Mesodermal cell (in vitro differentiated cells): ENCODE data around the gene BTBD17.

Experiments used
- H3K27ac ChIP-seq: 2 replicates; pipeline ENCODE4 v1.7.0; 2013; ENCODE audit warnings: mild to moderate bottlenecking, low read depth, low read length, moderate library complexity; ENCODE audit not compliant: severe bottlenecking
- H3K36me3 ChIP-seq: 2 replicates; pipeline ENCODE4 v1.7.1; 2013; ENCODE audit warnings: mild to moderate bottlenecking, low read length, moderate library complexity; ENCODE audit not compliant: control insufficient read depth, insufficient read depth
- H3K4me1 ChIP-seq: one replicate; pipeline ENCODE4 v1.7.1; 2013; ENCODE audit warnings: mild to moderate bottlenecking, low read length; ENCODE audit not compliant: insufficient read depth, control insufficient read depth, poor library complexity, severe bottlenecking
- H3K4me3 ChIP-seq: 2 replicates; pipeline ENCODE4 v1.7.0; 2013; ENCODE audit warnings: low read length, control low read depth, mild to moderate bottlenecking; ENCODE audit not compliant: insufficient read depth, poor library complexity, severe bottlenecking; ENCODE audit errors: extremely low read depth
- H3K9me3 ChIP-seq: 2 replicates; pipeline ENCODE4 v1.7.1; 2013; ENCODE audit warnings: mild to moderate bottlenecking, low read length, moderate library complexity; ENCODE audit not compliant: control insufficient read depth
- WGBS, 2 experiments: methylation state at CpG; one replicate each; pipeline ENCODE4 v1.1.5; 2013; ENCODE audit warnings: missing lambda C conversion rate in 2 of 2; ENCODE audit not compliant: insufficient coverage in 2 of 2; 5-methylcytosine and 5-hydroxymethylcytosine counted together

BTBD17 gene

DNA sequence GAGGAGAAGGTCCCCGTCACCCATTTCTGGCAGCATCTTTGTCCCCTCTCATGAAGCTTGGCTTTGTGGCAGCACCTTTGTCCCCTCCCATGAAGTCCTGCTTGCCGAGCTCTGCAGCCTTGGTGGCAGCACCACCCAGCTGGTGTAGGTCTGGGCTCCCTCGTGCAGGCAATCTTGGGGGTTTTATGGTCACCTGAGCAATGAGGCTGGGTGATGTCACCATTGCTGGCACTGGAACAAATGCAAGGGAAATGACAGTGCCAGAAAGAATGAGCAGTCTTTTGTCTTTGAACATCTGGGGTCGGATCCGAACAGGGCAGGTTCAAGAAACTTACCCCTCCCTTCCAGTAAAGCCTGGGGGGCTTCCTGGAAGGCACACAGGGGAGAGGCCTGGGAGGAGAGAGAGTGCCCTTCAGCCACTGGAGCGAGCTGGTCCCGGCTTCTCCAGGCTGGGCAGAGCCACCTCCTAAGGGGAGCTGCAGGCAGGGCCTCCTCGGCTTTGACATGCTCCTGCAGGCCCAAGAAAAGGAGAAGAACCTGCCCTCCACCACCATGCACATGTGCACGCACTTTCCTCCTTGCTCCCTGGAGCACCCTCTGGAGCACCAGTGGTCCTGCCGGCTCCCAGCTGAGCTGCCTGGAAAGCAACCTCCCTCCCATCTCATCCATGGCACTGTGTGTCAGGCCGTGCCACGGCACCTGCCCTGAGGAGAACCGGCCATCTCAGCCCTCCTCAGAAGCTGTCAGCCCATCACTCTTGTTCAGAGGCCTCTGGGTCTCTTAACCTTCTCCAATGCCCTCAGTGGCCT lies 16.0 kb downstream of the BTBD17 start:
- H3K4me1 ChIP-seq = no peaks in the 10 kb centered on the region
- no peaks in the 10 kb centered on the region for H3K9me3 ChIP-seq
- no peak overlapping the region for H3K4me3 ChIP-seq
- no peak overlapping the region for H3K27ac ChIP-seq
- no peaks in the 10 kb centered on the region for H3K36me3 ChIP-seq
- 82 to 86% methylated on average over 10 to 11 of the region's 13 CpGs for WGBS, 2 experiments

DNA sequence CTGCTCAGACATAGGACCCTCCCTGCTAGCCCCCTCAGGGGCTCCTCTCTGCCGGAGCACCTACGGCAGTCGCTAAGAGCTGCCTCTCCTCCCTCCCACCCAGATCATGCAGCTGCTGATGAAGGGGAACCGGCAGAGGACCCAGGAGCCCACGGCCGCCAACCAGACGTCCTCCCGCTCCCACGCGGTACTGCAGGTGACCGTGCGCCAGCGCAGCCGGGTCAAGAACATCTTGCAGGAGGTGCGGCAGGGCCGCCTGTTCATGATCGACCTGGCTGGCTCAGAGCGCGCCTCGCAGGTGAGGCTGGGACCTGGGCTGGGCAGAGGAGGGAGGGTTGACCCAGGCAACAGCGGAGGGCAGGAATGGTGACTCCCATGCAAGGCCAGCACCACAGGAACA lies 17.0 kb downstream of the BTBD17 start:
- H3K4me3 ChIP-seq = no peak overlapping the region
- no peak overlapping the region for H3K27ac ChIP-seq
- H3K9me3 ChIP-seq = no peaks in the 10 kb centered on the region
- WGBS, 2 experiments = 90 to 93% methylated on average over 20 to 21 of the region's 21 CpGs
- H3K36me3 ChIP-seq = no peaks in the 10 kb centered on the region
- no peaks in the 10 kb centered on the region for H3K4me1 ChIP-seq

DNA sequence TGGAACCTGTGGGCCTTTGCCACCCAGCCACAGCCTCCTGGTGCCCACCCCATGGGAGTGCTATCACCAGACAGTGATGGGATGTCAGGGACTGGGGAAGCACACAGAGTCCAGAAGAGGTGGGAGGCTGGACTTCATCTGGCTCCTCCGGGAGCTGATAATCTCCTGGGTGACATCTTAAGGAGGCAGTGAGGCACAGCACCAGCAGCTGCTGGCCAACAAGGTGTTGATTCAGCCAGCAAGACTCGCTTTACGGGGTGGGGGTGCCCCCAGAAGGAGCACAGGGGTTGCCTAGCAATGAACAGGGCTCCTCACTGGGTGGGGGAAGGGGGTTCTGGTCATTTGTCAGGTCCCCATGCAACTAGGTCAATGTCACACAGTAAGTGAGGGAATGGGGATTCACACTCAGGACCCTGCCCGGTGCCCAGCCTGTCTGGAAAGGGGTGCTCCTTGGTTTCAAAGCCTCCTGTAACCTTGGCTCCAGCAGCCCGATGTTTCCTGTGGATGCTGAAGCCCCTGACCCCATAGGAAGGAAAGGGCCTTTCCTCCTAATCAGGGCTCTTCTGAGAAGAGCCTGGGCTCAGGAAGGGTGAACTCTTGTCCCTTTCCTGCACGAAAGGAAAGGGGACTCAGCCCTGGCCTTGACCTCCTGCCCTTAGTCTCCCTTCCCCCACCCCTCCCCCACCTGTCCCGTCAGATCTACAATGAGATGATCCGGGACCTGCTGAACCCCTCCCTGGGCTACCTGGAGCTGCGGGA lies 18.0 kb downstream of the BTBD17 start:
- no peaks in the 10 kb centered on the region for H3K36me3 ChIP-seq
- no peak overlapping the region for H3K27ac ChIP-seq
- no peaks in the 10 kb centered on the region for H3K9me3 ChIP-seq
- no peak overlapping the region for H3K4me3 ChIP-seq
- no peaks in the 10 kb centered on the region for H3K4me1 ChIP-seq
- WGBS, 2 experiments = 75 to 89% methylated on average over 4 to 8 of the region's 9 CpGs

DNA sequence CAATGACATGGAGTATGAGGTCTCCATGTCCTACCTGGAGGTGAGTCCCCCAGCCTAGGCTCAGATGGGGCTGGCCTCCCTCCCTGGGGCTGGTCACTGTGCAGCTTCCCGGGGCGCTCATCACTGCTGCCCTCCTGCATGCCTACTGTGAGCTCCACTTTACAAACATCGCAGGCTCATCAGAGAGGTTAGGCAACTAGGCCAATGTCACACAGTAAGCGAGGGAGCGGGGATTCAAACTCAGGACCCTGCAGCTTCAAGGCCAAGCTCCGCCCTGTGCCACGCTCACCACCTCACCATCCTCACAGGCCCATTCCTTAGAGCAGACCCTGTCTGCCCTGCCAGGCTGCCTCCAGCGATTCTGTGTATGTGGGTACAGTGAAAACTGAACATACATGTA lies 18.5 kb downstream of the BTBD17 start:
- Histone ChIP-seq H3K27ac (no peak overlapping the region), H3K4me3 (no peak overlapping the region), H3K36me3 (no peaks in the 10 kb centered on the region), H3K4me1 (no peaks in the 10 kb centered on the region), H3K9me3 (no peaks in the 10 kb centered on the region)
- 78 to 88% methylated on average over 3 to 7 of the region's 8 CpGs for WGBS, 2 experiments

DNA sequence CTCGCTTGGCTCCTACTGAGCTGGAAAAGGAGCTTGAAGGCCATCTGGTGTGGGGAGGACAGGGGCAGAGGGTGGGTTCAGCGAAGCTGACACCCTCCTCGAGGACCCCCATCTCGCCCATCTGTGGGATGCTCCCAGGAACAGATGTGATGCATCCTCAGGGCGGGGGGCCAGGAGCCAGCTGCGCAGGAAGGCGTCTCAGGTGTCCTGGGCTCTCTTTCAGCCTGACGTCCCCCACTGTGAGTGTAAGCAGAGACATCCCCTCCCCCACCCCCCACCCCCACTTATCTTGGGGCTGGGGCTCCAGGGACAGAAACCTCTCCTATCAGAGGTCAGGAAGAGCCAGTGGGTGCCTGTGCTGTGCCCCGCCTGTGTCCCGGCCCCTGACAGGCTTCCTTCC lies 19.4 kb downstream of the BTBD17 start:
- Histone ChIP-seq H3K4me1 (no peaks in the 10 kb centered on the region), H3K9me3 (no peaks in the 10 kb centered on the region), H3K4me3 (no peak overlapping the region), H3K36me3 (no peaks in the 10 kb centered on the region), H3K27ac (no peak overlapping the region)
- 84 to 91% methylated on average over 7 to 8 of the region's 10 CpGs for WGBS, 2 experiments

DNA sequence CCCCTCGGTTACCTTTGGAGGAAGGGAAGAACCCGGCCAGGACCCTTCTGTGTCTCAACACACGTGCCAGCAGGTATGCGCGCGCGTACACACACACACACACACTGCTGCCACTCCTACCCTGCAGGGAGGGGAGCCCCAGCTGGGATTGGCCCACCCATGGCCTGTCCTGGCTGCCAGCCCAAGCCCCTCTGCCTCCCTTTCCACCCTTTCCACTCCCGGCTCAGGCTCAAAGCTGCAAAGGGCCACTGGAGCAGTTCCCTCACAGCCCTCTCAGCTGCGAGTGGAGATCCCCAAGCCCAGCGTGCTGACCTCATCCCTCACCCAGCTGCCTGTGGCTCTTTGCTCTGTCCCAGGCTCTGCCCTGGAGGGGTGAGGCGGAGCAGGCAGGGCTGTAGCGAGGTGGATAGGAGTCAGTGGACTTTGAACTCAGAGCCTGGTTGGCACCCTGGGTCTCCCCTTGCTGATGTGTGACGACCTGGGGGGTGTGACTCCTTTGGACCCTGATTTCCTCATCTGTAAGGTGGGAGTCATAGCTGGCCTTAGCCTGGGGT lies 21.1 kb downstream of the BTBD17 start:
- no peaks in the 10 kb centered on the region for H3K36me3 ChIP-seq
- H3K4me1 ChIP-seq = no peaks in the 10 kb centered on the region
- H3K4me3 ChIP-seq = no peak overlapping the region
- H3K27ac ChIP-seq = no peak overlapping the region
- no peaks in the 10 kb centered on the region for H3K9me3 ChIP-seq
- whole genome bisulfite sequencing, 2 experiments = 51 to 95% methylated on average over 5 of the region's 13 CpGs

DNA sequence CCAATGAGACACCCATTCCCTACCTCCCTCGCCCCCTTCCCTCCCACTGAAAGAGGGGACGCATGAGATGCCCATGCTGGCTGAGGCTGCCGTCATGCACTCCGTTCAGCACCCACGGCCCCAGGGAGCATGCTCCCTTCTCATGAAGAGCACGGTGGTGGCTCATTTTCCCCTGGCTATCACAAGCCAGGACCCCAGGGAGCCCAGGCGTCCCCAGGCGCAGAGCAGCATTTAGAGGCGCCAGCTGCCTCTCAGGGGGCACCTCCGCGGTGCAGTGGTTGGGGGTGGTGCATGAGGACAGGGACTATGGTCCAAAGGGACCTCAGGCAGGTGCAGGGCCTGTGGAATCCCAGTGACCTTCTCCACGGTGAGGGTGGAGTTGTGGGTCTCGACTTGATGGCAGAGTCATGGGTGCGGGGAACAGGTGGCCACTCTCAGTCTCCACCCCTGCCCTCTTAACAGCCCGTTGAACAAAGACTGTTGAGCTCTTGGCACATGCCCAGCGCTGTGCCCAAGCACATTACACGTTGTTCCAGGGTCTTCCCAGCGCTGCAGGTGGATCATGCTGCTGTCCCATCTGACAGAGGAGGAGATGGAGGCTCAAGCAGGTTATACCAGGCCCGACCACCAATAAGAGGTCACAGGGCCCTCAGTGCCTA lies 22.0 kb downstream of the BTBD17 start:
- Histone ChIP-seq H3K9me3 (no peaks in the 10 kb centered on the region), H3K4me1 (no peaks in the 10 kb centered on the region), H3K4me3 (no peak overlapping the region), H3K36me3 (no peaks in the 10 kb centered on the region), H3K27ac (no peak overlapping the region)
- 80 to 85% methylated on average over 17 to 18 of the region's 19 CpGs for WGBS, 2 experiments

DNA sequence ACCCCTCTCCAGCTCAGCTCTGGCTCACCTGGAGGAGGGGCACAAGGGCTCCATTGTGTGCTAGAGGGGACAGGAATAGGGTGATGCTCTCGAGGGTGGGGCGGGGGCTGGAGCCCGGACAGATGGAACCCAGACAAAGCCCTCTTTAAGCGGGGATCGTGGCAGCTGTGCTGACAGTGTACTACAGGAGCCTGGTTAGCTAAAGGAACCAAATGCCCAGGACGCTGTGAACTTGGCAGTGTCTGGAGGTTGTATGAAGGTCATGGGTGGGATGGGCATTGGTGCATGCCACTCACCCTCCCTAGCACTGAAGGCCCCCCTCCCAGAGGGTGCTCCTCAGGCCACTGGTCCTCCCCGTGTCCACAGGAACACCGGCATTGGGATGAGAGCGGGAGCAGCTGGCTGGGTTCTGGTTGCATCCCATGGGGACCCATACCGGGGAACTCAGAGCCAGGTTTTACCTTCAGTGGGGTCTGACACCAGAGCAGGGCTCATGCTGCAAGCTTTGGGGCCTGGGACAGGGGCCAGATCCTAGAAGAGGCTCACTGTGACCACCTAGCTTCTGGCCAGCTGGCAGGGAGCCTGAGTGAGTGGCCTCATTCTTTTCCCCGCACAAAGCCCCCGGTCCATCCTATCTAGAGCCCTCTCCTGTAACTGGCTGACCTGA lies 23.7 kb downstream of the BTBD17 start:
- H3K4me3 ChIP-seq = no peak overlapping the region
- H3K27ac ChIP-seq = no peak overlapping the region
- peaks cover under 1% of the 10 kb centered on the region for H3K4me1 ChIP-seq
- H3K36me3 ChIP-seq = no peaks in the 10 kb centered on the region
- WGBS, 2 experiments = 87 to 94% methylated on average over 11 to 12 of the region's 12 CpGs
- no peaks in the 10 kb centered on the region for H3K9me3 ChIP-seq

DNA sequence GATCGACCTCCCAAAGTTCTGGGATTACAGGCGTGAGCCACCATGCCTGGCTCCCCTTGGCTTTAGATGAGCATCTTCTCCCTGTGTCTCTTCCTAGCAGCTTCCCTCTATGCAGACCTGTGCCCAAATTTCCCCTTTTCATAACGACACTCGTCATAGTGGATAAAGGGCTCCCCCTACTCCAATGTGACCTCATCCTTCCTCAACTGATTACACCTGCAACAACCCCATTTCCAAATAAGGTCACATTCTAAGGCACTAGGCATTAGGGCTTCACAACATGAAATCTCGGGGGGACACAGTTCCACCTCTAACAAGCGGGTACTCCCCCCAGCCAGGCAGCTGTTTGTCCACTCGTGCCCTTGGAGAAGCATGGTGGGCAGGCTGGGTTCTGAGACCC lies 25.4 kb downstream of the BTBD17 start:
- Histone ChIP-seq H3K4me3 (no peak overlapping the region), H3K9me3 (no peaks in the 10 kb centered on the region), H3K36me3 (no peaks in the 10 kb centered on the region), H3K27ac (no peak overlapping the region), H3K4me1 (peaks cover 2% of the 10 kb centered on the region)
- 81 to 88% methylated on average over 7 of the region's 7 CpGs for WGBS, 2 experiments

DNA sequence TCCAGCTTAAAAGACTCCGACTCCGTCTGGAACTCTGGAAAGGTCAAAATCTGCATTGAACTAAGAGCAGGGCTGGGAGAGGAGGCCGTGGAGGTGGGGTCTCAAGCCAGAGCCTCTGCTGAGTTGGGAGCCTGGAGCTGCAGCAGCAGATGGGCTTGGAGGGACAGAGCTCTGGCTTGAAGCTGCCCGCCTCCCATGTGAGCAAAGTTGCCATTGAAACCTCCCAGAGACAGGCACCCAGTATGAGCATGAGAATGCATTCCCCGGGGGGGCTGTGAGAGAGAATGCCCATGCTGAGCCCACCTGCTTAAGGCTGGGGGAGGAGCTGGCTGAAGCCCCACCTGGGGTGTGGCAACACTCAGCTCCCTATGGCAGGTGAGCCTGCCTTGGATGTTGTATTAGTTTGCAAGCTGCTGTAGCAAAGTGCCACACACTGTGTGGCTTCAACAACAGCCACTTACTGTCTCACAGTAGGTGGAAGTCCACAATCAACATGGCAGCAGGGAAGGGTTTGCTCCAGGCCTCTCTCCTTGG lies 26.1 kb downstream of the BTBD17 start:
- 63 to 74% methylated on average over 5 of the region's 5 CpGs for WGBS, 2 experiments
- Histone ChIP-seq H3K4me3 (no peak overlapping the region), H3K27ac (no peak overlapping the region), H3K4me1 (peaks cover 2% of the 10 kb centered on the region), H3K9me3 (no peaks in the 10 kb centered on the region), H3K36me3 (no peaks in the 10 kb centered on the region)
